Fibroblast of the aortic adventitia (primary cell): ENCODE measurements around the gene HGF. TPM values are rescaled to one million over a fixed set of nuclear protein-coding genes. Genes with fewer than 3 reads are reported as not detected.

Source experiments
- DNase-seq: peaks from one replicate; pipeline ENCODE4 v3.0.0-alpha.2; 2010; ENCODE audit warnings: low read depth
- H3K4me3 ChIP-seq: 2 replicates; pipeline ENCODE4 v1.5.1; 2011; ENCODE audit warnings: low read depth, mild to moderate bottlenecking, control low read depth, low read length, moderate library complexity
- total RNA-seq: library from RNA; depleted of rRNA; stranded (reverse); fragments of >200 nt; gene quantifications from 2 replicates; pipeline ENCODE4 v1.2.3, GENCODE V29; 2012; ENCODE audit warnings: low replicate concordance
- TF ChIP-seq, protein P1 (sequence below): IDR thresholded peaks from 2 replicates; pipeline ENCODE4 v1.5.1; 2011; ENCODE audit warnings: mild to moderate bottlenecking, low read length, control low read depth, inconsistent platforms; ENCODE audit not compliant: insufficient read depth

Gene HGF
- total RNA-seq, 1 donor: 194 TPM

DNA sequence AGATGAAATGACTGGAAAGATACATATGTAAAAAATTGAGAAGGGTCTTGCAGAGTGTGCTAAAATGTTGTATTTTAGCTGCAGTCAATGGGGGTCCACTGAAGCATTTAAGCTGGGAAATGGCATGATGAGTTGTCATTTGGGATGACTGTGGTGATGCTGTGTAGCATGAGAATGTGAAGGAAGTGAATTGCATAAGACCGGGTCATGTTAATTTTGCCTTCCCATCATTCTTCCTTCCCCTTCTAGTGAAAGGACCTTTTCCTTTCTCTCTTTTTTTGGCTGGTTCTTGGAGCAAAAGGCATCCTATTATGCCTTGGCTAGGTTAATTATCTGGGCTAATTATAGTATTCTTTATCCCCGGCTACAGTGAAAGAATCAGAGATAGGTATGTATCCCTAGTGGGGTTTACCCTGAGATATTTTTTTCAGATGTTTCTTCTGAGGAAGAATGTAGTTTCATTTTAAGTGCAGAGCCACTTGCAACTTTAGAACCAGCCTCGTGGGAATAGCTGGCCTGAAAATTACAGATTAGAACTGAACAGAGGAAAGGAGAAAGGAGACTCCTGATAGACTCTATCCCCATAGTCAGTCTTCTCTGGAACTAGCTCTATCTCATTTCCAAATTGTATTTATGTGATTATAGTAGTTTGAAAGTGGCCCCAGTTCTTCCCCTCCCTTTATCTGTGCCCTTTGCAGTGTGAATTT is 93.6 kb downstream of the HGF start:
- DNase-seq: peak; percentile 37
- TF ChIP-seq, protein P1, sequence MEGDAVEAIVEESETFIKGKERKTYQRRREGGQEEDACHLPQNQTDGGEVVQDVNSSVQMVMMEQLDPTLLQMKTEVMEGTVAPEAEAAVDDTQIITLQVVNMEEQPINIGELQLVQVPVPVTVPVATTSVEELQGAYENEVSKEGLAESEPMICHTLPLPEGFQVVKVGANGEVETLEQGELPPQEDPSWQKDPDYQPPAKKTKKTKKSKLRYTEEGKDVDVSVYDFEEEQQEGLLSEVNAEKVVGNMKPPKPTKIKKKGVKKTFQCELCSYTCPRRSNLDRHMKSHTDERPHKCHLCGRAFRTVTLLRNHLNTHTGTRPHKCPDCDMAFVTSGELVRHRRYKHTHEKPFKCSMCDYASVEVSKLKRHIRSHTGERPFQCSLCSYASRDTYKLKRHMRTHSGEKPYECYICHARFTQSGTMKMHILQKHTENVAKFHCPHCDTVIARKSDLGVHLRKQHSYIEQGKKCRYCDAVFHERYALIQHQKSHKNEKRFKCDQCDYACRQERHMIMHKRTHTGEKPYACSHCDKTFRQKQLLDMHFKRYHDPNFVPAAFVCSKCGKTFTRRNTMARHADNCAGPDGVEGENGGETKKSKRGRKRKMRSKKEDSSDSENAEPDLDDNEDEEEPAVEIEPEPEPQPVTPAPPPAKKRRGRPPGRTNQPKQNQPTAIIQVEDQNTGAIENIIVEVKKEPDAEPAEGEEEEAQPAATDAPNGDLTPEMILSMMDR: no peak

DNA sequence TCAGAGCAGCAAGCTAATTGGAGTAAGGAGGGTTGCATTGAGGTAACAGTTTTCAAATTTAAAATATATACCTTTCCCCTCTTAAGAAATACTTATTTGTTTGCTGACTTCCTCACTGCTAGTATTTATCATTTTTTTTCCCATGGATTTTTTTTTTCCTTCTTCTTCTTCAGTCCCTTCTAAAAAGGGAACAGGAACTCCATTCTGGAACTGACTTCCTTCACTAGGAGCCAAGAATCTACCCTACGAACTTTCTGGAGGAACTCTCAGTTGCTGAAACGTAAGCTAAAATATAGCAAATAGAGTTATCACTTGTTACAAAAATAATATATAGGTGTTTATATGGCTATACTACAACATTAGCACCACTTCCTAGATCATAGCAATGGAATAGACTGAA is 95.4 kb downstream of the HGF start:
- TF ChIP-seq, protein P1: no peak
- no peak for DNase-seq
- H3K4me3 ChIP-seq: no peak overlapping the region

More for the DNA sequence above, 93.6 kb downstream of the HGF start:
- no peak overlapping the region for H3K4me3 ChIP-seq

DNA sequence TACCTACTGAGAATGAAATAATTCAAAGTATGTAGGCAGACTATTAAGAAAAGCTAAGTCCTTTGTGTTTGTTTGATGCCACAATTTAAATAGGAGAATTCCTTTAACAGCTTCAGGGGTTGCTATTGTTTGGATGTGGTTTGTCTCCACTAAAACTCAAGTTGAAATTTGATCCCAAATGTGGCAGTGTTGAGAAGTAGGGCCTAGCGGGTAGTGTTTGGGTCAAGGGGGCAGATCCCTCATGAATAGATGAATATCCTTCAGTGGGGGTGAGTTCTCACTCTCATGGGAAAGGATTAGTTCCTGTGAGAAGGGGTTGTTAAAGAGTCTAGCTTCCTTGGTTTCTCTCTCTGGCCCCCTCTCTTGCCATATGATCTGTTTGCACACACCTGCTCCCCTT is 97.0 kb downstream of the HGF start:
- no peak for DNase-seq
- no peak overlapping the region for H3K4me3 ChIP-seq
- TF ChIP-seq, protein P1: no peak

DNA sequence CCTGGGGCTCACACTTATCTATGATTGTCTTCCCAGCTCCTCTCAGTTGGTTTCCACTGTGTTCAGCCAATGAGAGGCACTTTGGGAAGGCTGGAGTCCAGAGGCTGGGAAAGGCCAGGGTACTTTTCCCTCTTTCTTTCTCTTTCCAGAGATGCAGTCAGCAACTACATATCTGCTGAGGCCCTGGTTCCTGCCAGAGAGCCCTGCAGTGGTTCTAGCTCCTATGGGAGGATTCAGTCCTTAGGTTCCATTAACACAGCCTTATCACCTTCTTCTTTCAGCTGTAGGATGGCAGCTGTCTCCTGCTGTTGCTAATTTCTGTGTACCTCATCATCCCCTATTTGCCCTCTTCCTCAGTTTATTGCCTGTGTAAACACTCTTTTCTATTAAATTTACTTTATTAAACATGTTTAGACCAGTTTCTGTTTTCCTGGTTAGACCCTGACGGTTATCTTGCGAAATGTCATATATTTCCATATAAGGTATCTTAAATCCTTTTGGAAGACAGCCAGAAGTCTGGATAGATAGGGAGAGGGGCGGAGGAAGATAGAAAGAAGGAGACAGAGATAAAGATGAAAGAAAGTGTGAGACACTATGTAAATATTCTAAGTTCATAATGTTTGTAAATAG is 100.3 kb downstream of the HGF start:
- DNase-seq: no peak

DNA sequence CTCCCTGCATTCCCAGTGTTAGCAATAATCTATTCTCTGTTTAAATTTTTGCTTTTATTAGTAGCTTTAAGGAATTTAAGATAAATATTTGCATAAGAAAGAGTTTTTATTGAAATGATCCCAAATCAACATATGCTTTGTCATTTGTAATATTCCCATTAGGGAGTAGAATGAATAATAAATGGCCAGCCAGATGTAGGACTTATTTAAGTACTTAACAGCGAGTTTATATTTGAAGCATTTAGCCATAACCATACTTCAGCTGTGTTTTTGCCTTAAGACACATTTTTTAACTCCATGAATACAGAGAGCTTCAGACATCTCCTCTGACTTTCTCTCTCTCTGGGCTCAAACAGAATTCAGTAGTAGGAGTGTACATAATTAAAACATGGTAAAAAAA is 103.6 kb downstream of the HGF start:
- no peak for DNase-seq
- H3K4me3 ChIP-seq: no peak overlapping the region
- TF ChIP-seq, protein P1: no peak

More for the DNA sequence above, 100.3 kb downstream of the HGF start:
- TF ChIP-seq, protein P1: no peak
- H3K4me3 ChIP-seq: no peak overlapping the region

DNA sequence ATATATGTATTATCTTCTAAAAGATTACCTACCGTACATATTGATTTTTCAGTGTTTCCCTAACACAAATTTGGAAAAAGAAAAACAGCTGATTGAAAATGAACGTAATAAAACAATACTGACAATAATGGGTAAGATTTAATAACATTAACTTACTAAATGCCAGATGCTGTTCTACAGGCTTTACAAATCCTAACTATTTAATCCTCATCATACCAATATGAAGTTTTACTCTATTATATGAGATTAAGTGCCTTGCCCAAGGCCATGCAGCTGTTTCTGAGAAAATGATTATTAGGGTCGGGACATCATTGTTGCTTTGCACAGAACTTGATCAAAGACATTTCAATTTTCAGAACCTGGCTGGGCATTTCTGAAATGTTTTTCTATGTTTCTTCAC is 104.6 kb downstream of the HGF start:
- H3K4me3 ChIP-seq: no peak overlapping the region
- TF ChIP-seq, protein P1: no peak

More for the DNA sequence above, 104.6 kb downstream of the HGF start:
- no peak for DNase-seq
